Measurements from ENCODE around the gene CDK3. TPM values are rescaled to one million over a fixed set of nuclear protein-coding genes. Genes with fewer than 3 reads are reported as not detected.
"Not testable (repeated sequence)": the region's sequence is repeated elsewhere in the genome, so short reads cannot be mapped to it uniquely, and the experiment has no call there.

The CDK3 gene
- total and polyA plus RNA-seq, 2 donors (not counting 1 experiment from before 2014, with no cell fraction given) = 1.3 to 2.3 TPM

GRCh38 chr17:75970011-75970523 lies 30.6 kb upstream of the CDK3 start:
- H3K36me3 ChIP-seq (ENCODE audit: control insufficient read depth, insufficient read depth, low read length) = no peaks in the 10 kb centered on the region
- H3K79me2 ChIP-seq (ENCODE audit: control insufficient read depth, insufficient read depth, low read length) = no peaks in the 10 kb centered on the region
- TF ChIP-seq CTCF (conservative IDR thresholded peaks at IDR 0.05 in 1 of 2, IDR thresholded peaks at IDR 0.05 in 1 of 2; ENCODE audit: low read depth in 1 of 2, low read length in 2 of 2) (no peak), EZH2 (IDR thresholded peaks at IDR 0.05; ENCODE audit: low read length, missing control alignments) (no peak)
- no peak overlapping the region for H3K9ac ChIP-seq (ENCODE audit: insufficient read depth, low read length)
- H2AFZ ChIP-seq (ENCODE audit: low read length) = no peak overlapping the region
- no peaks in the 10 kb centered on the region for H4K20me1 ChIP-seq (ENCODE audit: control insufficient read depth, extremely low read depth, insufficient read depth, low read length)
- H3K9me3 ChIP-seq (ENCODE audit: control insufficient read depth, insufficient read depth, low read depth, low read length) = no peaks in the 10 kb centered on the region
- H3K4me3 ChIP-seq (replicated peaks in 1 of 4; ENCODE audit: control extremely low read depth in 1 of 4, insufficient read depth in 1 of 4, low read depth in 3 of 4, low read length in 4 of 4) = no peak overlapping the region
- H3K4me2 ChIP-seq (ENCODE audit: extremely low read depth, insufficient read depth, low read length) = no peak overlapping the region
- H3K27me3 ChIP-seq (ENCODE audit: control insufficient read depth, insufficient read depth, low read length) = no peaks in the 10 kb centered on the region
- no peak for DNase-seq (ENCODE audit: low read depth in 2 of 2)
- H3K4me1 ChIP-seq (ENCODE audit: control insufficient read depth, extremely low read depth, insufficient read depth, low read length) = no peaks in the 10 kb centered on the region
- no peak overlapping the region for H3K27ac ChIP-seq (ENCODE audit: insufficient read depth, low read length)

GRCh38 chr17:75970626-75971025 lies 30.0 kb upstream of the CDK3 start:
- no peak for TF ChIP-seq CTCF (conservative IDR thresholded peaks at IDR 0.05 in 1 of 2, IDR thresholded peaks at IDR 0.05 in 1 of 2; ENCODE audit: low read depth in 1 of 2, low read length in 2 of 2)
- no peak for TF ChIP-seq EZH2 (IDR thresholded peaks at IDR 0.05; ENCODE audit: low read length, missing control alignments)
- Histone ChIP-seq H3K9ac (ENCODE audit: insufficient read depth, low read length) (no peak overlapping the region), H3K36me3 (ENCODE audit: control insufficient read depth, insufficient read depth, low read length) (no peaks in the 10 kb centered on the region), H3K79me2 (ENCODE audit: control insufficient read depth, insufficient read depth, low read length) (no peaks in the 10 kb centered on the region), H3K27me3 (ENCODE audit: control insufficient read depth, insufficient read depth, low read length) (no peaks in the 10 kb centered on the region), H3K4me2 (ENCODE audit: extremely low read depth, insufficient read depth, low read length) (no peak overlapping the region), H3K9me3 (ENCODE audit: control insufficient read depth, insufficient read depth, low read depth, low read length) (no peaks in the 10 kb centered on the region), H4K20me1 (ENCODE audit: control insufficient read depth, extremely low read depth, insufficient read depth, low read length) (no peaks in the 10 kb centered on the region), H3K4me3 (replicated peaks in 1 of 4; ENCODE audit: control extremely low read depth in 1 of 4, insufficient read depth in 1 of 4, low read depth in 3 of 4, low read length in 4 of 4) (no peak overlapping the region), H2AFZ (ENCODE audit: low read length) (no peak overlapping the region), H3K4me1 (ENCODE audit: control insufficient read depth, extremely low read depth, insufficient read depth, low read length) (no peaks in the 10 kb centered on the region), H3K27ac (ENCODE audit: insufficient read depth, low read length) (no peak overlapping the region)
- no peak for DNase-seq (ENCODE audit: low read depth in 2 of 2)

GRCh38 chr17:75975187-75975586 lies 25.5 kb upstream of the CDK3 start:
- H3K4me3 ChIP-seq (replicated peaks in 1 of 4; ENCODE audit: control extremely low read depth in 1 of 4, insufficient read depth in 1 of 4, low read depth in 3 of 4, low read length in 4 of 4); H2AFZ ChIP-seq (ENCODE audit: low read length); DNase-seq (ENCODE audit: low read depth in 2 of 2); H4K20me1 ChIP-seq (ENCODE audit: control insufficient read depth, extremely low read depth, insufficient read depth, low read length); H3K9me3 ChIP-seq (ENCODE audit: control insufficient read depth, insufficient read depth, low read depth, low read length); H3K27me3 ChIP-seq (ENCODE audit: control insufficient read depth, insufficient read depth, low read length); H3K36me3 ChIP-seq (ENCODE audit: control insufficient read depth, insufficient read depth, low read length); H3K9ac ChIP-seq (ENCODE audit: insufficient read depth, low read length); H3K27ac ChIP-seq (ENCODE audit: insufficient read depth, low read length); H3K4me1 ChIP-seq (ENCODE audit: control insufficient read depth, extremely low read depth, insufficient read depth, low read length); H3K4me2 ChIP-seq (ENCODE audit: extremely low read depth, insufficient read depth, low read length); H3K79me2 ChIP-seq (ENCODE audit: control insufficient read depth, insufficient read depth, low read length): not testable (repeated sequence)

Measured in fibroblast of lung (primary cell).